Endothelial cell (in vitro differentiated cells): Measurements from ENCODE around the gene HELB. TPM values are rescaled to one million over a fixed set of nuclear protein-coding genes. Genes with fewer than 3 reads are reported as not detected.

ENCODE experiments used
- DNase-seq: peaks from one replicate; pipeline ENCODE4 v3.0.0; 2021; ENCODE audit warnings: low spot score
- H3K27ac Mint-ChIP-seq: one replicate; pipeline ENCODE4 v1.8.0; 2021; ENCODE audit warnings: mixed read lengths, inconsistent platforms; ENCODE audit not compliant: unreplicated experiment
- H3K27me3 Mint-ChIP-seq: one replicate; pipeline ENCODE4 v1.8.0; 2021; ENCODE audit warnings: mild to moderate bottlenecking, moderate library complexity, mixed read lengths, inconsistent platforms; ENCODE audit not compliant: unreplicated experiment
- H3K36me3 Mint-ChIP-seq: one replicate; pipeline ENCODE4 v1.8.0; 2021; ENCODE audit warnings: mild to moderate bottlenecking, low read depth, mixed read lengths, inconsistent platforms; ENCODE audit not compliant: unreplicated experiment
- H3K4me1 Mint-ChIP-seq: one replicate; pipeline ENCODE4 v1.8.0; 2021; ENCODE audit warnings: mild to moderate bottlenecking, mixed read lengths, inconsistent platforms; ENCODE audit not compliant: unreplicated experiment
- H3K4me3 Mint-ChIP-seq: one replicate; pipeline ENCODE4 v1.8.0; 2021; ENCODE audit warnings: mild to moderate bottlenecking, mixed read lengths, inconsistent platforms; ENCODE audit not compliant: unreplicated experiment
- H3K9me3 Mint-ChIP-seq: one replicate; pipeline ENCODE4 v1.8.0; 2021; ENCODE audit warnings: mixed read lengths, inconsistent platforms; ENCODE audit not compliant: unreplicated experiment
- CTCF ChIP-seq: fragments of 200-600 bp; sonication (generic); IDR thresholded peaks from one replicate; pipeline ENCODE4 v1.5.0; 2021; ENCODE audit warnings: antibody characterized with exemption; ENCODE audit not compliant: unreplicated experiment
- total RNA-seq: library from RNA; stranded (reverse); fragmentation: NEBNext Ultra II Directional; extraction: Animal tissue kit (Norgen Biotek cat#: 25700); gene quantifications from one replicate; pipeline ENCODE4 v1.2.1, GENCODE V29; 2021; ENCODE audit not compliant: unreplicated experiment

The HELB gene
- total RNA-seq, 1 donor from 2014 or later, result 3.7 TPM

- no peak for DNase-seq
- H3K4me3 Mint-ChIP-seq, result no peak overlapping the region
- H3K27ac Mint-ChIP-seq, result no peak overlapping the region
- peaks cover 2% of the 10 kb centered on the region for H3K27me3 Mint-ChIP-seq
- no peaks in the 10 kb centered on the region for H3K36me3 Mint-ChIP-seq
- TF ChIP-seq CTCF, result no peak
- H3K4me1 Mint-ChIP-seq, result no peaks in the 10 kb centered on the region
- H3K9me3 Mint-ChIP-seq, result no peaks in the 10 kb centered on the region
Measured at GRCh38 chr12:66375560-66375959, 73.3 kb downstream of the HELB start.

- no peak overlapping the region for H3K27ac Mint-ChIP-seq
- TF ChIP-seq CTCF, result no peak
- no peaks in the 10 kb centered on the region for H3K4me1 Mint-ChIP-seq
- H3K36me3 Mint-ChIP-seq, result no peaks in the 10 kb centered on the region
- H3K9me3 Mint-ChIP-seq, result no peaks in the 10 kb centered on the region
- peaks cover 2% of the 10 kb centered on the region for H3K27me3 Mint-ChIP-seq
- no peak for DNase-seq
- no peak overlapping the region for H3K4me3 Mint-ChIP-seq
Measured at GRCh38 chr12:66379616-66380015, 77.3 kb downstream of the HELB start.

GRCh38 chr12:66380769-66381535 is 78.7 kb downstream of the HELB start:
- no peak overlapping the region for H3K27ac Mint-ChIP-seq
- peaks cover 2% of the 10 kb centered on the region for H3K27me3 Mint-ChIP-seq
- no peak overlapping the region for H3K4me3 Mint-ChIP-seq
- H3K4me1 Mint-ChIP-seq, result no peaks in the 10 kb centered on the region
- H3K9me3 Mint-ChIP-seq, result no peaks in the 10 kb centered on the region
- no peak for TF ChIP-seq CTCF
- DNase-seq, result no peak
- H3K36me3 Mint-ChIP-seq, result no peaks in the 10 kb centered on the region

- no peak for DNase-seq
- Mint-ChIP-seq H3K27ac (no peak overlapping the region), H3K4me1 (no peaks in the 10 kb centered on the region), H3K9me3 (no peaks in the 10 kb centered on the region), H3K27me3 (no peaks in the 10 kb centered on the region), H3K4me3 (no peak overlapping the region), H3K36me3 (peaks cover 9% of the 10 kb centered on the region)
- TF ChIP-seq CTCF, result no peak
Measured at GRCh38 chr12:66387117-66387516, 84.8 kb downstream of the HELB start.

Other genes with a start within 250 kb of the HELB start
- gene LLPH, start 171.7 kb upstream of the HELB start, total RNA-seq, result 20.9 TPM
- gene TMBIM4, start 132.5 kb upstream of the HELB start, total RNA-seq, result 52.5 TPM
- gene IRAK3, start 113.3 kb upstream of the HELB start, total RNA-seq, result 4.9 TPM